K562 (cell line): ENCODE data around the gene TCAP. TPM values are rescaled to one million over a fixed set of nuclear protein-coding genes. Genes with fewer than 3 reads are reported as not detected.

ENCODE experiments used
- ATF1 ChIP-seq, 2 experiments: fragments of 450-650 bp in 1 of 2; IDR thresholded peaks; 2 replicates each; pipeline ENCODE4 v1.6.1; 2016; ENCODE audit warnings: missing compliant biosample characterization in 1 of 2, missing genetic modification characterization in 1 of 2
- ATF7 ChIP-seq: fragments of 450-650 bp; IDR thresholded peaks from 2 replicates; pipeline ENCODE4 v1.7.1; 2014; ENCODE audit warnings: mild to moderate bottlenecking, moderate library complexity
- C11orf30 ChIP-seq: fragments of 450-650 bp; IDR thresholded peaks from 2 replicates; pipeline ENCODE4 v1.6.1; 2016; ENCODE audit warnings: low read depth, mild to moderate bottlenecking
- CHD7 ChIP-seq: fragments of 200-600 bp; sonication (generic); IDR thresholded peaks from one replicate; pipeline ENCODE4 v1.6.1; 2012; ENCODE audit warnings: mild to moderate bottlenecking, low read depth, low read length, inconsistent platforms
- NEUROD1 ChIP-seq: fragments of 150-350 bp; IDR thresholded peaks from 2 replicates; pipeline ENCODE4 v1.6.1; 2014; ENCODE audit warnings: borderline replicate concordance, low read length, low read depth; ENCODE audit not compliant: partially characterized antibody
- NR1H2 ChIP-seq: sonication (generic); formaldehyde crosslinking; IDR thresholded peaks from 2 replicates; pipeline ENCODE4 v1.4.0; 2020; ENCODE audit warnings: mild to moderate bottlenecking, missing genetic modification reagents
- PHF20 ChIP-seq: fragments of 450-650 bp; IDR thresholded peaks from 2 replicates; pipeline ENCODE4 v1.6.1; 2018; ENCODE audit not compliant: partially characterized antibody
- TARDBP ChIP-seq: fragments of 450-650 bp; IDR thresholded peaks from 2 replicates; pipeline ENCODE4 v1.6.1; 2016
- TRIM24 ChIP-seq, 2 experiments: fragments of 450-650 bp; IDR thresholded peaks; 2 replicates each; pipeline ENCODE4 v1.6.1; 2016
- ZNF23 ChIP-seq: fragments of 250-450 bp; sonication (Bioruptor Pico); IDR thresholded peaks from 2 replicates; pipeline ENCODE4 v1.4.0; 2020; ENCODE audit warnings: mild to moderate bottlenecking
- ZNF76 ChIP-seq: fragments of 250-450 bp; sonication (Bioruptor Pico); IDR thresholded peaks from 2 replicates; pipeline ENCODE4 v1.4.0; 2020; ENCODE audit warnings: mild to moderate bottlenecking, moderate library complexity, borderline replicate concordance
- polyA plus RNA-seq, 8 experiments: library from polyadenylated mRNA; depleted of rRNA in 4 of 8; stranded (reverse) in 5 of 8; unstranded in 3 of 8; fragments of >200 nt; fragmentation: Nextera tagmentation in 2 of 8; fragmentation: Illumina TruSeq in 1 of 8; extraction: Ambion mirVana in 2 of 8; extraction: Trizol in 1 of 8; gene quantifications; 2 replicates each; pipeline versions ENCODE4 v1.2.1 to v1.2.3, GENCODE V29; 2011 to 2014; ENCODE audit warnings: inconsistent platforms in 1 of 8, missing spikeins in 1 of 8
- total RNA-seq, 7 experiments: library from RNA; depleted of rRNA in 6 of 7; stranded (reverse); fragments of >200 nt in 6 of 7; fragmentation: Illumina TruSeq in 2 of 7; extraction: Trizol in 2 of 7; gene quantifications; 2 replicates each; pipeline versions ENCODE4 v1.2.1 to v1.2.3, GENCODE V29; 2011 to 2021; ENCODE audit warnings: low replicate concordance in 1 of 7
- TF ChIP-seq, protein P1 (sequence below), 2 experiments: fragments of 450-650 bp; IDR thresholded peaks; 2 replicates each; pipeline ENCODE4 v1.6.1; 2018; ENCODE audit warnings: mild to moderate bottlenecking in 2 of 2, low read depth in 1 of 2; ENCODE audit not compliant: partially characterized antibody in 2 of 2

The TCAP gene
- total and polyA plus RNA-seq, 9 of the 15 experiments (the other 6 are each of a cell fraction or from before 2014, with no cell fraction given) = 0.33 to 1.4 (median 0.82) TPM; not detected in 2

- TF ChIP-seq CHD7 = no peak
- TF ChIP-seq ATF7 = peak; percentile 73
- TF ChIP-seq TRIM24 (IDR thresholded peaks at IDR 0.05) = 0 out of 4 replicates have a peak, but pooled peaks of 1 of the 2 experiments have one; percentile 30
- TF ChIP-seq ATF1 (CRISPR knock-in tag; IDR thresholded peaks at IDR 0.05) = peak; percentile 52
- TF ChIP-seq ATF1 (tag; IDR thresholded peaks at IDR 0.05) = peak; percentile 73
- 0 out of 2 replicates have a peak, but pooled peaks have one; percentile 39 for TF ChIP-seq ZNF76 (CRISPR knock-in tag)
- no peak for TF ChIP-seq NR1H2
- TF ChIP-seq PHF20 = no peak
- no peak for TF ChIP-seq NEUROD1
- TF ChIP-seq TARDBP = no peak
- no peak for TF ChIP-seq C11orf30
- TF ChIP-seq, protein P1, sequence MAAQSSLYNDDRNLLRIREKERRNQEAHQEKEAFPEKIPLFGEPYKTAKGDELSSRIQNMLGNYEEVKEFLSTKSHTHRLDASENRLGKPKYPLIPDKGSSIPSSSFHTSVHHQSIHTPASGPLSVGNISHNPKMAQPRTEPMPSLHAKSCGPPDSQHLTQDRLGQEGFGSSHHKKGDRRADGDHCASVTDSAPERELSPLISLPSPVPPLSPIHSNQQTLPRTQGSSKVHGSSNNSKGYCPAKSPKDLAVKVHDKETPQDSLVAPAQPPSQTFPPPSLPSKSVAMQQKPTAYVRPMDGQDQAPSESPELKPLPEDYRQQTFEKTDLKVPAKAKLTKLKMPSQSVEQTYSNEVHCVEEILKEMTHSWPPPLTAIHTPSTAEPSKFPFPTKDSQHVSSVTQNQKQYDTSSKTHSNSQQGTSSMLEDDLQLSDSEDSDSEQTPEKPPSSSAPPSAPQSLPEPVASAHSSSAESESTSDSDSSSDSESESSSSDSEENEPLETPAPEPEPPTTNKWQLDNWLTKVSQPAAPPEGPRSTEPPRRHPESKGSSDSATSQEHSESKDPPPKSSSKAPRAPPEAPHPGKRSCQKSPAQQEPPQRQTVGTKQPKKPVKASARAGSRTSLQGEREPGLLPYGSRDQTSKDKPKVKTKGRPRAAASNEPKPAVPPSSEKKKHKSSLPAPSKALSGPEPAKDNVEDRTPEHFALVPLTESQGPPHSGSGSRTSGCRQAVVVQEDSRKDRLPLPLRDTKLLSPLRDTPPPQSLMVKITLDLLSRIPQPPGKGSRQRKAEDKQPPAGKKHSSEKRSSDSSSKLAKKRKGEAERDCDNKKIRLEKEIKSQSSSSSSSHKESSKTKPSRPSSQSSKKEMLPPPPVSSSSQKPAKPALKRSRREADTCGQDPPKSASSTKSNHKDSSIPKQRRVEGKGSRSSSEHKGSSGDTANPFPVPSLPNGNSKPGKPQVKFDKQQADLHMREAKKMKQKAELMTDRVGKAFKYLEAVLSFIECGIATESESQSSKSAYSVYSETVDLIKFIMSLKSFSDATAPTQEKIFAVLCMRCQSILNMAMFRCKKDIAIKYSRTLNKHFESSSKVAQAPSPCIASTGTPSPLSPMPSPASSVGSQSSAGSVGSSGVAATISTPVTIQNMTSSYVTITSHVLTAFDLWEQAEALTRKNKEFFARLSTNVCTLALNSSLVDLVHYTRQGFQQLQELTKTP (IDR thresholded peaks at IDR 0.05; ENCODE audit: low read depth in 1 of 2, partially characterized antibody in 2 of 2) = peak; percentile 37 to 52
- no peak for TF ChIP-seq ZNF23 (CRISPR knock-in tag)
Observed at GRCh38 chr17:39667945-39668924, 3.1 kb downstream of the TCAP start, which contains the start of gene PNMT (continued).
